Stimulated activated CD4-positive, alpha-beta T cell treated with anti-CD3 and anti-CD28 coated beads, Interleukin-2, amount 100 ng/mL, for 4 hours (primary cell): Measurements from ENCODE around the gene MLIP.
"Not testable (repeated sequence)": the region's sequence is repeated elsewhere in the genome, so short reads cannot be mapped to it uniquely, and the experiment has no call there.

ENCODE experiments used
- DNase-seq: peaks from one replicate; pipeline ENCODE4 v3.0.0-alpha.2; 2020; ENCODE audit warnings: low read depth

Gene MLIP

DNA sequence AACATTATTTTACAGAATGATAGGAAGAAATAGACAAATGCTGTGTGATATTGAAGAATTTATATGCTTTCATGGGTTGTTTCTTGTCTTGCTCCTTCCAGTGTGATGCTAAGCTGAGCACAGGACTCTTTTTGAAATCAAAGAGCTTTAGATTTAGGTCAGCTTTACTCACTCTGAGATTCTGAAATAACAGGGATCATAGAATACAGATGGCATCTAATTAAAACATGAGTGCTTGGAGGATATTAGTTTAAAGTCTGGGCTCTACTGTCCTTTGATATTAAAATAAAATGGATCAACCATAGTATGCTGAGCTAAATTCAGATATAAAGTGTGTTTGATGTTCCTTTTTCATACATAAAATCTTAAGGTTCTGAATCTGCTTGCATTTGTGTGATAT, 29.6 kb downstream of the MLIP start:
- DNase-seq = no peak

DNA sequence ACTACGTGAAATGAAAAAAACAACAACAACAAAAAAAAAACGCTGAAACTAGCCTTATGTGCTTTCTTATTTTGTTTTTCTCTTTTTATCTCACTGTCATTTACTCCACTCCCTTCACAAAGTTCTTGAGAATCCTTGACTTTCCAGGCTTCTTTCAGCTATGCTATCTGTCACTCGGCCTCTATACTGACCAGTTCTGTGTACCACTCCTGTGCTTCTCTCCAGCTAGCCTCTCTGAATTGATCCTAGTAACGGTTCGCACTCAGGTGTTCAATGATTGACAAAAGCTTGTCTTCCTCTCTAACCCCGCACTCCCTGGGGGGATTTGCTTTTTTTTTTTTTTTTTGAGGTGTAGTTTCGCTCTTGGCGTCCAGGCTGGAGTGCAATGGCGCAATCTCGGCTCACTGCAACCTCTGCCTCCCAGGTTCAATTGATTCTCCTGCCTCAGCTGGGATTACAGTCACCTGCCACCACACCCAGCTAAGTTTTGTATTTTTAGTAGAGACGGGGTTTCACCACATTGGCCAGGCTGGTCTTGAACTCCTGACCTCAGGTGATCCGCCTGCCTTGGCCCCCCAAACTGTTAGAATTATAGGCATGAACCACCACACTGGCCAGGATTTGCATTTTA, 31.8 kb downstream of the MLIP start:
- no peak for DNase-seq

DNA sequence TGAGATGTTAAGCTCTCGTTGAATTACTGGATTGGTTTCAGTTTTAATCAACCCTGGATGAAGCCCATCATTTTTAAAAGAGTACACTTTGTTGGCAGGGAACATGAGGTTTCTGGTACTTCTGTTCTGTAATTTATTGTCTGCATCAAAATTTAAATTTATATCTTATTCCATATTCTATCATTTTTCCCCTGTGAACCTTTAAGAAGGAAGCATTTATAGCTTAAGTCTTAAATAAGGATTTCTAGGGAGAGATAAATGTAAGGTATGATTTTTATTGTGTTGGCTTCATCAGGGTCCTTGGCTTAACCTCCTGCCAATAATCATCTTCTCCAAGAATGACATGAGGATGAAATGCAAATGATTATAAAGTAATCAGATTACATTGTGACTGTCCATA, 40.6 kb downstream of the MLIP start:
- no peak for DNase-seq

DNA sequence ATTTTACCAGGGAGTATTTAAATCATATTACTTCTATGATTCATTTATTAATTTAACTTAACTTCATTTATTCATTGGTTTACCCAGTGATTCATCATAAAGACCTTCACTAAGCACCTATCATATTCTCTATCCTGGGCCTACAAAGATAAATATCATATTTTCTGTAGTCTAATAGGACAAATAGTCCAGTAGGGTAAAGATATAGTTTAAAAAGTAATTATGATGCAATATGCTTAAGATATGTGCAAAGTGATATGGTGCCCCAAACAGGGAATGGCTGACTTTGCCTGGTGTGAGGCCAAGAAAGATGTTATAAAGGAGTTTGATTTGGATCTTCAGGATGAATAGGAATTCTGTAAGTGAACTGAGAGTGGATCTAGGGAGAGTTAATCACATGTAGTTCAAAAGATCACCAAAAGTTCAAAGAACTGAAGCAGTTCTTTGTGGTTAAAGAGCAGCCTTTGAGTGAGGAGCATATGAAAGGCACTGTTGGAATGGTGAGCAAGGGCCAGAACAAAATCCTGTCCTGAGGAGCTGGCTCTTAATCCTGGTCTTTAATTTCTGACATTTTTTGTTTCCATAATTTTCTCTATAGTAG, 45.5 kb downstream of the MLIP start:
- no peak for DNase-seq

DNA sequence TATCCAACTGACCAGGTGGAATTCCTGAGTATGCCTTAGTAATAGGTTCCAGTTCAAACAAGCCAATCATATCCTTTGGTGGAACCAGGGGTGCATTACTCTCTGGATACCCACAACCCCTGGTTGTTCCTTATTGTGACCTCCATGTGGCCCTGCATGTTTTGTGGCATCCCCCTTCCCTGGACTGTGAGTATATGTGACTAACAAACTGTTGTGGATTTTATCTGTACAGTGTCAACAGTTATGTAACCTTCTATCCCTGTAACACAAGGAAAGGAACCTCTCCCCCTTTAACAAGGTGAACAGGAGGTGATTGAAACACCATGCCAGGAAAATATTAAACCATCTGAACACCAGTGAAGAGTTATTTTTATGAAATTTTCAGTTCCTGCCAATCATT, 46.2 kb downstream of the MLIP start:
- no peak for DNase-seq

DNA sequence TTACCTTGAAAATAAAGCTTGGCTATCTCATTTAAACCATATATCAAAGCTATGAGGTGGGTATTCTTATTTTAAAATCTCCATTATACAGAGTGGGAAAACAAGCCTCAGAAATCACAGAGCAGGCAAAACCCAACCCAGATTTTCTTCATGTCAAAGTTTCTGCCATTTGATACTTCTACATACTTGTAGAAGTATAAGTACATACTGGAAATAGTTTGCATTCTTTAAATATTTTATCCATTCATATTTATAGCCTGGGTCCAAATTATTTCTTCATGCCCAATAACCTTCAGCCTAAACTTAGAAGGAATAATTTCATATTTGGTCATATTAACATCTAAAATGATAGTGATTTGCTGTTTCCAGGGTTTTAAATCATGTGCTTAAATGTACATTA, 61.8 kb downstream of the MLIP start:
- no peak for DNase-seq

DNA sequence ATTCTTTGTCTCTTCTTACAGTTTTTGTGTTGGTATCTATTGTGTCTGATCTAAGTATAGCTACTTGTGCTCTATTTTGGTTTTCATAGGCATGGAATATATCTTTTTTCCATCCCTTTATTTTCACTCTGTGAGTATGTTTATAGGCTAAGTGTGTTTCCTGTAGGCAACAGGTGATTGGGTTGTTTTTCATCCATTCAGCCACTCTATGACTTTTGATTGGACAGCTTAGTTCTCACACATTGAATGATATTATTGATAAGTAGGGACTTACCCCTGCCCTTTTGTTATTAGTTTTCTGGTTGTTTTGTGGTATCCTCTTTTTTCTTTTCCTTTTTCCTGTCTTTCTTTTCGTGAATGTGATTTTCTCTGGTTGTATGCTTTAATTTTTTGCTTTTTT, 67.9 kb downstream of the MLIP start:
- DNase-seq = no peak

DNA sequence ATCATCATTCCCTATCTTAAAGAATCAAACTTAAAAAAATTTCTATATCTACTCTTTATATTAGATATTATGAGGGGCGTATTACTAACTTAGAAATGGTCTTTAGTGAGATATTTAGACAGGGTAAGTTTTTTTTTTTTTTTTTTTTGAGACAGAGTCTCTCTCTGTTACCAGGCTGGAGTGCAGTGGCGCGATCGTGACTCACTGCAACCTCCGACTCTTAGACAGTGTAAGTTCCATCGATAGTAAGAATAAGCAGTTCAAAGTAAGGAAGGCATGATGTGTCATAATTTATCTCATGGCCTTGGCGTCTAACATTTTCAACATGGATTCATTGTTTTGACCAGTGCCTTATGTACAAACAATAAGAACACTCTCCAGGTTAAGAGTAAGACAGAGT, 72.4 kb downstream of the MLIP start:
- DNase-seq = no peak

DNA sequence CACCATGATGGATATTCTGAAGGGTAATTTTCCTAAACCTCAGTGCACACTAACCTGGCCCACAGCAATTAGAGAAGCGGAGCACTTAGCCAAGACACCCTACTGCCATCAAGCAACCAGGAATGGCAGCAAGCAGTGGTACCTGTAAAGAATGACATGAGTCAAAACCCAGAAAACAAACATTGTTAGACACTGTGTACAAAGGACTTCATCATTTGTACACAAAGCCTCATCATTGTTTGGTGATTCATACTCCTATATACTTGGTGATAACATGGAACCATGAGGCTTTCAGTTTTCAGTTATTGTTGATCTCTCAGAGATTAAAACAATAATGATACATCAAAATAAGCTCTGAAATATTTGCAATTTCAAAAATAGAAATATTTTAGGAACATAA, 74.6 kb downstream of the MLIP start:
- DNase-seq = no peak

DNA sequence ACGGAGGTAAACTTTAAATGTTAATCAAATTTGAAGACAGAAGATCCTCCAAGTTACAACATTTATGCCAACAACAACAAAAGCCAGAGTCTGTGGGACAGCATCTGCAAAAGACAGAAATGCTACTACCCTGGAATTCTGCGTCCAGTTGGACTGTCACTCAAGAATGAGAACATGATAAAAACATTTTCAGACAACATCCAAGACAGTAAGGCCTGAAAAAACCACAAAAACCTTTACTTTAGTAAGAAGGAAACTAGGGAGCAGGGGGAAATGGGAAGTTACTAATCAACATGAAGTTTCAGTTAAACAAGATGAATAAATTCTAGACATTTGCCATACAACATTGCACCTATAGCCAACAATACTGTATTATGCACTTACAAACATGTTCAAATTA, 77.6 kb downstream of the MLIP start:
- no peak for DNase-seq

DNA sequence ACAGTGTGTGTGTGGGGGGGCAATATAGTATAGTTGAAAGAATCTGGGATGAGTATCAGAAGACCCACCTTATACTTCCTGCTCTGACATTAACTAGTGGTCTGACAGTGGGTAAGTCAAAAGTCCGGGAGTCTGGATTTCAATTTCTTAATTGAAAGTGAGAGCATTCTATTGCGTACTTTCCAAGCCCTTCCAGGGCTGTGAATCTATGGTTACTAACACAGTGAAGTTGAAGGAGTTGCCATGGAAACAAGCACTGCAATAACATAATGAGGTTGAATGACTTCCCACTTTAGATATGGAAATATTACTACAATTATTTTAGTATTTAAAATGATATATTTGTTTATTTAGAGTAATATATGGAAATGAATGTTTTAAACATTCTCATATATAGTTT, 80.2 kb downstream of the MLIP start:
- DNase-seq = no peak

DNA sequence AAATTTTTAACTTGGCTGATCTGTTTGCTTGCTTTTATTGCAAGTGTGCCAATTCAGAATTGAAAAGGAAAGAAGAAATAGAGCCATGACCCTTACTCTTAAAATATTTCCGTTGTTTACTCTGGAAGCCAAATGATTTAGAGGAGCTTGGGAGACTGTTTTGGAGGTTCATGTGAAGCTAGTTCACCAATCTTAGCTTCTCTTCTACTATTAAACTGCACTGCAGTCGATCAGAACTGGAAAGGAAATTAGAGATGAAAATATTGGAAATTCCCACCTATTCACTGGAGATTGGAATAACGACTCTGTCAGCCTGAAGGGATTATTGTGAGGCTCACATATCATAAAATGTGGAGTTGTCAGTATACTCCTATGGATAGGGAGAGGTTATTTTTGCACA, 81.8 kb downstream of the MLIP start:
- no peak for DNase-seq

DNA sequence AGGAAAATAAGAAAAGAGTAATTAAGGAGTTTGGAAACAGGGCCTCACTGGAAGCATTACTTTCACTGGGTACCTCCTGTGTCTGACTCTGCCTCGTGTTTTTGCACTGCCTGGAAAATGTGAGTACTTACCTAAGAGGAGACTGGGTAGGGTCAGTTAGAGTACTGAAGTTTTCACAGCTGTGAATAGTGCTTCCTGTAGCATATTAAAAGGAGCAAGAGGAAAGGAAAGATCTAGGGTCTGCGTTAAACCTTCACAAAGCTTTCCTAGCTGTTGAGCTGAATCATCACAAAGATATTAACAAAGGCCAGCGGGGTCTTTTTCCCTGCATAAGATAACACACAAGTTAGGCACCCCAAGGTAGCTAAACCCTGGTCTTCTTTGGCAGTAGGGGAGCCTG, 82.3 kb downstream of the MLIP start:
- DNase-seq = no peak

DNA sequence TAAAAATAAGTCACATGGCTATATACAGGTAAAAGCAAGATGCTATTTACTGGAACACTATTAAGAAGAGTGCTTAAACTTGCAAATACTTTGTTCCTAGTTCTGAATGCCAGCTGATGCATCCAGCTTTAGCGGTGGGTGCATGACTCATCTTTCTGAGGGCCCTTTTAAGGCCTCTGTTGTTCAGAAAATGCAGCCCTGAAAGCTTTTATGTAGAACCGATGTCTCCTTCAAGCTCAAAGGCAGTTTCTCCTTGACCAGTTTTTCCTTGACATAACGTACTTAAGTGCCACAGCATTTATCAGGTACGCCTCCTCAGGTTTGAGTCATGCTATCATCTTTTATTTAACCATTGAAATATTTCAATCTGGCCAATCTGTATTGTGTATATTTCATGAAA, 82.8 kb downstream of the MLIP start:
- no peak for DNase-seq

DNA sequence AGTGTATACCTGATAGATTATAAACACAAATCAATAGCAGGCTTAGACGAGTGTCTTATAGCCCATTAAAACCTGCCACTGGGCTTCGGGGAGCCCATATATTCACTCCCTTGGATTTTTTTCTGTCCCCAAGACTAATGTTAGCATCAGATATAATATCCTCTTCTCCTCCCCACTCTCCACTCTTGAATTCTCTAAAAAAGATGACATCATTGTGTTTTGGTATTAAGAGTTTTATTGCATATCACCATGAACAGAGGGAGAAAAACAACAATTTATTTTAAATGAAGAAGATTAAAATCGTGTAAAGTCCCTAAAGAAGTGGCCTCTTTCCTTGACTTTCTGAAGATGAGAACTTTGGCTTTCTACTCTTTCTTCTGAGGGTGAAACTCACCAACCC, 84.4 kb downstream of the MLIP start:
- no peak for DNase-seq

DNA sequence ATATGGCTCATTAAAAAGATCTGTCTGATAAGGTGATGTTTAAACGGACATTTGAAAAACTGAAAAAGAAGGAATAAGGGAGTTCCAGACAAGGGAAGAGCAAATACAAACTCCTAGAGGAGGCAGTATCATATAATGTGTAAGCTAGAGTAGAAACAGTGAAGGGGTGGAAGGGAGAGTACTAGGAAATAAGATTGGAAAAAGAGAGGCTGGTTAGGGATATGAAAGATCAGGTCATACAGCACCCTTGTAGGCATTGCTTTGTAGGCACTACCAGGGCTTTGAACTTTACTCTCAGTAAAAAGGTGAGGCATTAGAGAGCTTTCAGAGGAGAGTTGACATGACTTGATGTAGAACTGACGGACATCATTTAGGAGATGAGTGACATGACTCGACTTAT, 85.7 kb downstream of the MLIP start:
- DNase-seq = no peak

DNA sequence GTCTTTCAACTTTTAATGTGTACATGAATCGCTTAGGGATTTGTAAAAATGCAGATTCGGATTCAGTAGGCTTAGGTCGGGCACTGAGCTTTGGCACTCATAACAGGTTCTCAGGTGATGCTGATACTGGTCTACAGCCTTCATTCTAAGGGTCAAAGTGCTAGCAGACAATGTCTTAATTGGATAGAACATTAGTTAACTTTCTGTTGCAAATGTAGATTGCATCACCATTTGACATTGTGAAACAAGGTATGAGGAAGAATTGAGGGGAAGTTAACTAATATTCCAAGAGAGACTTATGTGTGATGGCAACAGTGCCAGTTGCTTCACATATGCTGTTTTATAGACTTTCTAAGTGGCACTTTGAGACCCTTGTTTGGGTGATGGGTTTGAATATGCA, 86.9 kb downstream of the MLIP start:
- no peak for DNase-seq

DNA sequence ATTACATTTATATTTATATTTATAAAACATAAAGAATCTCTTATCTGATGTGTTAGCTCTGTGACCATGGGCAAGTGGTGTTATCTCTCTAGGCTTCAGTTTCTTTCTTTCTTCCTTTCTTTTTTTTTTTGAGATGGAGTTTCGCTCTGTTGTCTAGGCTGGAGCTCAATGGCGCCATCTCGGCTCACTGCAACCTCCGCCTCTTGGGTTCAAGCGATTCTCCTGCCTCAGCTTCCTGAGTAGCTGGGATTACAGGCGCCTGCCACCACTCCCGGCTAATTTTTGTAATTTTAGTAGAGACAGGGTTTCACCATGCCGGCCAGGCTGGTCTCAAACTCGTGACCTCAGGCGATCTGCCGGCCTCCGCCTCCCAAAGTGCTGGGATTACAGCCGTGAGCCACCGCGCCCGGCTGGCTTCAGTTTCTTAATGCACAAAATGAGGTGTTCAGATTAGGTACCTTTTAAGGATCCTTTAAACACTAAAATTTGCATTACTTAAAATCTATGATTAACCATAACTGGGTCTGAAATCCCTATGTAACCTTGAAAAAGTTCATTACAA, 92.3 kb downstream of the MLIP start:
- not testable (repeated sequence) for DNase-seq

DNA sequence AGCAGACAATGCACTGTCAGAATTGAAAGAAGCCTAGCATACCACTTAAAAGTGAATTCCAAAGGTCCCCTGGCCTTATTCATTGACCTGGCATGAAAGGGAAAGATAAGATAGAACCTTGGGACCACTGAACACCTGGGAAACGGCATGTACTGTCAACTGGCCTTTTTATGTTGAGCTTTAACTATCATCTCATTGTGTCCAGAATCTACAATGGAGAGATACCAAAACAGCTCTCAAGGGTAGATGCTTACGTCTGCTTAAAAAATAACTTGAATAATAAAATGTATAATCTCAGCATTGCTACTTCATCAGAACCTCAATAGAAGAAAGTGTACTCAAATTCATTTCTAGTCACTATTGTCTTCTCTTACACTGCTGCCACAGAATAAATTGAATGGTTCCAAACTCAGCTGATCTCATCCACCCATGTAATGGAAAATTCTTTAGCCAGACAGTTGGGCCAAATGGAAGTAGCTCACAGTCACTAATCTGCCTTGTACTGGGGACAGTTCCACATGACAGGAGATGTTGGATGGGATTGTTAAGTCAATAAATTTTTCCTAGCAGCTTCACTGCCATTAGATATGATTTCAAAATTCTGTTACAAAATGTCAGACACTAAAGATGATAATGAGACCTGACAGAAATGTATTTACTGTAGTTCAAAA, 93.8 kb downstream of the MLIP start:
- no peak for DNase-seq

DNA sequence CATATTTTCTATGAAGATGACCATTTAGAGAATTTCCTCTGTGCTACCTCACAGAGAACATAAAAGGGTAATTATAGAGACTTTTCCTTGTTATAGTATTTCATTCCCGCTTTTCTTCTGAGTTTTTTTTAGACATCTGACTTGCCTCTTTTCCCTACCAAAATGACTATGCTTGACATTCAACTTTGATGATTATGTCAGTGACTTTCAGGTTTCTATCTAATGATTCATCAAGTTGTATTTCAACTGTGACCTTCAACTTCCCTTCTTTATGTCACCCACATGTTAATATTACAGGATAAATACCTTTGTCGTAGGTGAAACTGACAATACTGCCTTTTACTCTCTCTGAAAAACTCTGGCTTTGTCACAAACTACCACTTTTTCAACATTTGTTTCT, 95.3 kb downstream of the MLIP start:
- no peak for DNase-seq

DNA sequence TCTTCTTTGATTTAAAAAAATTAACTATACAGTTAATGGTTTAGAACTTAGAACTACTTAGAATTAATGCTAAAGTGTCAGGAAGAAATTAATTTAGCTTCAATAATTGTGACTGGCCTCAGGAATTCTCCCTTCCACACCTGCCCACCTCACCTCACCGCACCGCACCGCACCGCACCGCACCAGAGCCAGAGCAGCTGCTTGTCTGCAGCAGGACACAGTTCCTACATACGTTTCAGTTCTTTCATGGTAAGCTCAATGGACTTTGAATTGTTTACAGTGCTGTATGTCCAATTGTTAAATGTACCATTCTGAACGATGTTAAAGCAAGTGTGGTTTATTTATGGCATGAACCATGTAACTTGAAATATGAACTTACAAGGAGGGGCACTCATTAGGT, 98.7 kb downstream of the MLIP start:
- not testable (repeated sequence) for DNase-seq

DNA sequence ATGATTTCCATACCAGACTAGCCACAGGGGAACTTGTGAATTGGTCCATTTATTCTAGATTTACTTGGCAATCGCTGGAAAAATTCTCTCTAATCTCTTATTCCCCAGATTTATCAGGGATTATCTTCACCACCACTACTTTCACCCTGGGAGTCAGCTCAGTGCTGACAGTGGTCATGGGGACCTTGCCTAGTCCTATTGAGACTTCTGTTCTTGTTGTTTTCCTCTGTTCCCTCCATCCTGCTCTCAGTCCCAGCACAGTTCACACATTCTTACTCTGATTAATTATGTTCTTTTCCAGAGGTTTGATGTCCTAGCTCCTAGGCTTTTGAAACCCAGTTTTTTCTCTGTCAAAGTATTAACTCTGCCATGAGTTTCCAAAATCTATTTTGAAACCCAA, 103.0 kb downstream of the MLIP start:
- DNase-seq = no peak

DNA sequence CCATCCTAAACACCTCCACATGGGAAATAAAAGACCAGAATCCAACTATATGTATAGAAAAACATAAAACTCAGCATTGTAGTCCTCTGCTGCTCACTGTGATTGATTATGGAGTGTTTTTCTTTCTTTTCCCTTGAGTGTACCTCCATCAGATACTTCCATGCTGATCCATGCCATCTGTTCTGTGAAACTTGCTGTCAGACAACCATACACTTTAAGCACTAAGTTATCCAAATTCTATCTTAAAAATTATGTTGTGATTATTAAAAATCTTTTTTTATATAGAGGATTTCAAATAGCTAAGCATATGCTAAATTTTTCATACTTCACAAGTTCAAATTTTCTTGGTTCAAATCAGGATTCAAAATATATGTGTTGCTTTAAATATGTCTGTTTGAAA, 105.1 kb downstream of the MLIP start:
- DNase-seq = no peak

DNA sequence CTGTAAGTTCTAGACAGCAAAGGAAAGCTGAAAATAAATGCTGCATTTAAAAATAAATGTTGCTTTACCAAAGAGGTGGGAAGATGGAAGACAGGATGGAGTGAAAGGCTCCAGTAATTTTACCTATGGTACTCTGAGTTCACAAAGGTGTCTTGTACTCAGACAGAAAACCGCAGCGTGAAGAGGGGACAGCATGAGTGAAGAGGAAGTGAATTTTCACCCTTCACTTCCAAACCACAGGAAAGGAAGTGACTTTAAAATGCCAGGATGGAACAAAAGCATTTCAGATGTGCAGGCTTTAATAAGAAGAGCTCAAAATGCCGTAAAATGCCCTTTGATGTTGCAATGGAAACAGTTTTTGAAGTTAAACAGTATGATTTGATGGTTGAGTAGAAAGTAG, 105.8 kb downstream of the MLIP start:
- no peak for DNase-seq
